A673 (cell line): Measurements from ENCODE around the gene MZT2A. TPM values are rescaled to one million over a fixed set of nuclear protein-coding genes. Genes with fewer than 3 reads are reported as not detected.
A peak's percentile ranks its signal among the peaks of the same experiment; 100 is the strongest.
"Not testable (repeated sequence)": the region's sequence is repeated elsewhere in the genome, so short reads cannot be mapped to it uniquely, and the experiment has no call there.

Experiments
- BruUV-seq: library from RNA; stranded (reverse); fragments of 400-500 nt; replicated peaks from 2 replicates; lab custom pipeline; 2021; lab: Mats Ljungman, UMichigan
- CTCF ChIA-PET: fragments of 300-600 bp; sonication (Branson Sonifier 250); formaldehyde crosslinking; loops from one replicate; lab custom pipeline; 2022; ENCODE audit warnings: antibody characterized with exemption; lab: Charles Lee
- POLR2A ChIA-PET: fragments of 300-600 bp; sonication (Branson Sonifier 250); formaldehyde crosslinking; loops from one replicate; lab custom pipeline; 2022; ENCODE audit warnings: antibody characterized with exemption; ENCODE audit not compliant: low non-redundant PET; lab: Charles Lee
- DNase-seq: peaks from one replicate; pipeline ENCODE4 v3.0.0-alpha.2; 2015; ENCODE audit warnings: low spot score
- H3K27ac ChIP-seq: fragments of 200-600 bp; sonication (generic); 2 replicates; pipeline ENCODE4 v1.5.1; 2016; ENCODE audit warnings: mixed run types, low read depth, mild to moderate bottlenecking, mixed read lengths, antibody characterized with exemption, low read length; ENCODE audit not compliant: poor library complexity, severe bottlenecking
- H3K27me3 ChIP-seq: fragments of 200-600 bp; sonication (generic); replicated peaks from 2 replicates; pipeline ENCODE4 v1.6.1; 2017; ENCODE audit warnings: mixed run types, low read depth, mild to moderate bottlenecking, mixed read lengths, antibody characterized with exemption, low read length; ENCODE audit not compliant: insufficient read depth, poor library complexity
- H3K36me3 ChIP-seq: fragments of 200-600 bp; sonication (generic); 2 replicates; pipeline ENCODE4 v1.6.1; 2016; ENCODE audit warnings: mixed run types, mild to moderate bottlenecking, mixed read lengths, antibody characterized with exemption, low read length; ENCODE audit not compliant: insufficient read depth, poor library complexity, severe bottlenecking
- H3K4me1 ChIP-seq: fragments of 200-600 bp; sonication (generic); 2 replicates; pipeline ENCODE4 v1.6.1; 2017; ENCODE audit warnings: mixed run types, mild to moderate bottlenecking, mixed read lengths, antibody characterized with exemption, low read length; ENCODE audit not compliant: insufficient read depth, poor library complexity, severe bottlenecking
- H3K4me3 ChIP-seq: fragments of 200-600 bp; sonication (generic); 2 replicates; pipeline ENCODE4 v1.5.1; 2016; ENCODE audit warnings: low read depth, mixed run types, mild to moderate bottlenecking, mixed read lengths, low read length; ENCODE audit not compliant: poor library complexity, severe bottlenecking
- H3K9me3 ChIP-seq: fragments of 200-600 bp; sonication (generic); 2 replicates; pipeline ENCODE4 v1.6.1; 2016; ENCODE audit warnings: mixed run types, low read depth, mild to moderate bottlenecking, mixed read lengths, antibody characterized with exemption, low read length; ENCODE audit not compliant: poor library complexity, severe bottlenecking
- CTCF ChIP-seq: fragments of 300-800, 200-600 bp; sonication (generic); conservative IDR thresholded peaks from 2 replicates; pipeline ENCODE4 v1.5.1; 2017; ENCODE audit warnings: low read depth, mild to moderate bottlenecking, antibody characterized with exemption, low read length, moderate library complexity, mixed read lengths
- EZH2 ChIP-seq: fragments of 200-600 bp; sonication (generic); IDR thresholded peaks from 2 replicates; pipeline ENCODE4 v1.6.1; 2017; ENCODE audit warnings: borderline replicate concordance, low read depth, mild to moderate bottlenecking, mixed read lengths, antibody characterized with exemption, low read length; ENCODE audit not compliant: poor library complexity, severe bottlenecking
- intact Hi-C: fragments of 100-400 bp; cut with micrococcal nuclease; formaldehyde crosslinking; loops from one replicate; pipeline ENCODE4 v1.10.0; 2022; ENCODE audit not compliant: unreplicated experiment
- total RNA-seq: library from RNA; stranded (reverse); gene quantifications from 2 replicates; pipeline ENCODE4 v1.2.3, GENCODE V29; 2021

Gene MZT2A
- total RNA-seq, 1 experiment from 2014 or later: 126 TPM

GRCh38 chr2:131517106-131517831 is 25.1 kb upstream of the MZT2A start:
- intact Hi-C loops: no loop called here
- DNase-seq: no peak
- H3K36me3 ChIP-seq: peaks cover 8% of the 10 kb centered on the region
- H3K4me1 ChIP-seq: no peaks in the 10 kb centered on the region
- no peak overlapping the region for H3K27ac ChIP-seq
- CTCF ChIA-PET: no interaction called here
- H3K9me3 ChIP-seq: no peaks in the 10 kb centered on the region
- H3K27me3 ChIP-seq: no peaks in the 10 kb centered on the region
- no peak for TF ChIP-seq CTCF
- TF ChIP-seq EZH2: no peak
- no TSS peak for BruUV-seq
- POLR2A ChIA-PET: interaction anchor here (0.6 kb wide), 1 partner anchor 18 kb away, joined by 3 read pairs; no protein-coding TSS in a partner anchor
- no peak overlapping the region for H3K4me3 ChIP-seq

DNA sequence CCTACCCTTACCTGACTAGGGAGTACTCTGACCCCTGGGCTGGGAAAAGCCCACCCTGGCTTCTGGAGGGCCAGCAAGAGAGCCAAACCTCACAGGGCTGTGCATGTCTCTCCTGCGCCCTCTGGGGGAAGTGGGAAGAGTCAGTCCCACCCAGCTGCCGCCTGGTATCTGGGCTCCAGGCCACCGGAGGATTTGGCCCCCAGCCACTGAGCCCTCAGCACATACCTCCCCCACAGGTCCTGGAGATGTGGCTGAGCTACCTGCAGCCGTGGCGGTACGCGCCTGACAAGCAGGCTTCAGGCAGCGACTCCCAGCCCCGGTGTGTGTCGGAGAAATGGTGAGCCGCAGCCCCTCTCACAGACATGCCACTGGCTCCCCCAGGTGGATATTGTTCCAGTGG is 24.4 kb upstream of the MZT2A start:
- POLR2A ChIA-PET: interaction anchor here (0.6 kb wide), 1 partner anchor 18 kb away, joined by 3 read pairs; no protein-coding TSS in a partner anchor
- BruUV-seq, H3K27me3 ChIP-seq, H3K4me3 ChIP-seq, CTCF ChIA-PET, H3K36me3 ChIP-seq, H3K27ac ChIP-seq, H3K4me1 ChIP-seq, H3K9me3 ChIP-seq, intact Hi-C loops: not testable (repeated sequence)
- DNase-seq: peak; percentile 25

DNA sequence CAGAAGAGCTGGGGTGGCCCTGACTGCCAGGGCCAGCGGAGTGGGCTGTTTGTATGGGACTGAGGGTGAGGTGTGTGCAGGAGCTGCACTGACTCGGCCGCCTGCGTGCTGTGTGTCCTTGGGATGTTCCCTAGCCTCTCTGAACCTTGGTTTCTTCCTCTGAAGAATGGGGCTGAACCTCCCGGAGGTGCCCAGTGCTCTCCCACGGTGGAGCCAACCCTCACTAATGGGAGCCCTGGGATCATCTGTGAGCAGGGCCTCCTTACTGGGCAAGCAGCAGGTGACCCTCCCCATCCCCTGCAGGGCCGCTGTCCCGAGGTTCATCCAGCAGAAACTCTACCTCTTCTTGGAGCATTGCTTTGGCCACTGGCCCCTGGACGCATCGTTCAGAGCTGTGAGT is 23.8 kb upstream of the MZT2A start:
- CTCF ChIA-PET: no interaction called here

GRCh38 chr2:131515235-131515634 is 23.0 kb upstream of the MZT2A start:
- H3K36me3 ChIP-seq, BruUV-seq, H3K27me3 ChIP-seq, intact Hi-C loops, CTCF ChIA-PET, H3K4me3 ChIP-seq, H3K9me3 ChIP-seq, POLR2A ChIA-PET, H3K27ac ChIP-seq, H3K4me1 ChIP-seq, DNase-seq: not testable (repeated sequence)

More for the DNA sequence above, 23.8 kb upstream of the MZT2A start:
- H3K27ac ChIP-seq: no peak overlapping the region
- POLR2A ChIA-PET: no interaction called here
- no peaks in the 10 kb centered on the region for H3K27me3 ChIP-seq
- intact Hi-C loops: no loop called here
- no peaks in the 10 kb centered on the region for H3K9me3 ChIP-seq
- TF ChIP-seq EZH2: no peak
- TF ChIP-seq CTCF: no peak
- no peak overlapping the region for H3K4me3 ChIP-seq
- peaks cover 8% of the 10 kb centered on the region for H3K36me3 ChIP-seq
- DNase-seq: no peak
- BruUV-seq: no TSS peak
- H3K4me1 ChIP-seq: no peaks in the 10 kb centered on the region

DNA sequence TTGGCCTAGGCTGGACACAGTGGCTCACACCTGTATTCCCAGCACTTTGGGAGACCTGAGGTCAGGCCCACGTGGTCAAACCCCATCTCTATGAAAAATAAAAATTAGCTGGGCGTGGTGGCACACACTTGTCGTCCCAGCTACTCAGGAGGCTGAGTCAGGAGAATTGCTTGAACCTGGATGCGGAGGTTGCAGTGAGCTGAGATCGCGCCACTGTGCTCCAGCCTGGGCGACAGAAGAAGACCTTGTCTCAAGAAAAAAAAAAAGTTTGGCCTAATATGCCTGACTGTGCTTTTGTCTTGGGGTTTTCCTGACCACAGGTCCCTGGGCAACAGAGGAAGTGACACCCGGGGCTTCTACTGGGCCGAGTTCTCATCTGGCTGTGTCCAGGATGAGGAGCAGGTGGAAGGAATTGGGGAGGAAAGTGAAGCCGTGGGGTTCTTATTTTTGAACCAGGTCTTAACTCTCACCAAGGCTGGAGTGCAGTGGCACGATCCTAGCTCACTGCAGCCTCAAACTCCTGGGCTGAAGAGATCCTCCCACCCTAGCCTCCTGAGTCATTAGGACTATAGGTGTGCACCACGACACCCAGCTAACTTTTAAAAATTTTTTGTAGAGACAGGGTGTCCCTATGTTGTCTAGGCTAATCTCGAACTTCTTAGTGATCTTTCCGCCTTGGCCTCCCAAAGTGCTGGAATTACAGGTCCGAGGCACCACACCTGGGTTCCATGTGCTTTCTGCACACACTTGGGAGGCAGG is 22.4 kb upstream of the MZT2A start:
- intact Hi-C loops, H3K27ac ChIP-seq, CTCF ChIA-PET, H3K4me3 ChIP-seq, BruUV-seq, POLR2A ChIA-PET, H3K27me3 ChIP-seq, H3K4me1 ChIP-seq, H3K36me3 ChIP-seq, H3K9me3 ChIP-seq, DNase-seq: not testable (repeated sequence)
